DOHH2 (cell line): ENCODE measurements around the gene SDC4.

Experiments
- H3F3A ChIP-seq: fragments of 200-600 bp; sonication (generic), shearing (Covaris generic); 2 replicates; pipeline ENCODE4 v1.6.0; 2016; ENCODE audit warnings: antibody characterized with exemption, mild to moderate bottlenecking; ENCODE audit not compliant: control insufficient read depth, insufficient read depth
- H3K27ac ChIP-seq: fragments of 200-600 bp; sonication (generic); 2 replicates; pipeline ENCODE4 v1.5.1; 2014; ENCODE audit warnings: low read depth, mild to moderate bottlenecking, low read length, moderate library complexity
- H3K27me3 ChIP-seq: fragments of 200-600 bp; sonication (generic); 2 replicates; pipeline ENCODE4 v1.6.1; 2014; ENCODE audit warnings: mild to moderate bottlenecking, low read length, mixed read lengths; ENCODE audit not compliant: control insufficient read depth
- H3K36me3 ChIP-seq: fragments of 200-600 bp; sonication (generic); 2 replicates; pipeline ENCODE4 v1.6.1; 2014; ENCODE audit warnings: mild to moderate bottlenecking, low read length, moderate library complexity, mixed read lengths; ENCODE audit not compliant: control insufficient read depth
- H3K4me1 ChIP-seq: fragments of 200-600 bp; sonication (generic); 2 replicates; pipeline ENCODE4 v1.6.1; 2014; ENCODE audit warnings: mild to moderate bottlenecking, low read length, mixed read lengths; ENCODE audit not compliant: control insufficient read depth
- H3K4me2 ChIP-seq: fragments of 200-600 bp; sonication (generic); 2 replicates; pipeline ENCODE4 v1.6.0; 2014; ENCODE audit warnings: mild to moderate bottlenecking, low read length, moderate library complexity
- H3K4me3 ChIP-seq: fragments of 200-600 bp; sonication (generic); 2 replicates; pipeline ENCODE4 v1.5.1; 2014; ENCODE audit warnings: mild to moderate bottlenecking, low read length, mixed read lengths
- H3K79me2 ChIP-seq: fragments of 200-600 bp; sonication (generic); 2 replicates; pipeline ENCODE4 v1.6.1; 2014; ENCODE audit warnings: mild to moderate bottlenecking, low read length, mixed read lengths; ENCODE audit not compliant: control insufficient read depth
- H3K9me2 ChIP-seq: fragments of 200-600 bp; sonication (generic); replicated peaks from 2 replicates; pipeline ENCODE4 v1.6.1; 2014; ENCODE audit warnings: mild to moderate bottlenecking, low read length, mixed read lengths; ENCODE audit not compliant: control insufficient read depth
- H3K9me3 ChIP-seq: fragments of 200-600 bp; sonication (generic); 2 replicates; pipeline ENCODE4 v1.6.1; 2014; ENCODE audit warnings: antibody characterized with exemption, low read length, mixed read lengths; ENCODE audit not compliant: control insufficient read depth, insufficient read depth
- H4K20me1 ChIP-seq: fragments of 200-600 bp; sonication (generic); 2 replicates; pipeline ENCODE4 v1.6.0; 2014; ENCODE audit warnings: low read depth, mild to moderate bottlenecking, antibody characterized with exemption, low read length, moderate library complexity; ENCODE audit not compliant: control insufficient read depth, insufficient read depth
- CTCF ChIP-seq: fragments of 200-600 bp; sonication (generic); IDR thresholded peaks from one replicate; pipeline ENCODE4 v1.5.1; 2014; ENCODE audit warnings: antibody characterized with exemption, mild to moderate bottlenecking, low read depth, low read length; ENCODE audit not compliant: poor library complexity, severe bottlenecking
- EZH2phosphoT487 ChIP-seq: fragments of 200-600 bp; sonication (generic); IDR thresholded peaks from 2 replicates; pipeline ENCODE4 v1.6.1; 2017; ENCODE audit warnings: borderline replicate concordance, mild to moderate bottlenecking, antibody characterized with exemption, low read length, moderate library complexity, mixed read lengths

Gene SDC4

DNA sequence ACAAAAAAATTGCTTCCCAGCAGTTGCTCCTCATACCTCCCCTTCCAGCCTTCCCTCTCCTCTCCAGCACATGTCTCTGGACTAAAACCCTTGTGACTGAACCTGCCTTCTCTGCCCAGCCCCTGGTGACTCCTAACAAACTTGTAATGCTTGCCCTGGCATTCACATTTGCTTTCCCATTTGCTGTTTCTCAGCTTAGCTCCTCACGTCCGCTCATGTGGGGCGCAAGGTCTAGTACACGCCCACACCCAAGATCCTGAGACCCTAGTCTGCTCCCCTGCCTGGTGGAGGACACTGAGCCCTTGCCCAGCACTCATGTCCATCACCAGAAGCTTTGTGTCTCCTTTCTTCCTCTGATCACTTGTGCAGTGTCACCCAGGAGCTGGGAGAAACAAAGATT lies 59.8 kb downstream of the SDC4 start:
- no peaks in the 10 kb centered on the region for H3F3A ChIP-seq
- no peaks in the 10 kb centered on the region for H3K4me1 ChIP-seq
- no peak overlapping the region for H3K4me2 ChIP-seq
- H3K36me3 ChIP-seq: no peaks in the 10 kb centered on the region
- no peak for TF ChIP-seq CTCF
- no peak for TF ChIP-seq EZH2phosphoT487
- no peaks in the 10 kb centered on the region for H3K9me2 ChIP-seq
- H3K4me3 ChIP-seq: no peak overlapping the region
- H3K9me3 ChIP-seq: no peaks in the 10 kb centered on the region
- H3K27ac ChIP-seq: no peak overlapping the region
- 0 out of 2 replicates have a peak, but pooled peaks cover under 1% of the 10 kb centered on the region for H3K27me3 ChIP-seq
- H3K79me2 ChIP-seq: no peaks in the 10 kb centered on the region
- H4K20me1 ChIP-seq: no peaks in the 10 kb centered on the region

- no peaks in the 10 kb centered on the region for H3K9me2 ChIP-seq
- no peak for TF ChIP-seq CTCF
- TF ChIP-seq EZH2phosphoT487: no peak
- no peaks in the 10 kb centered on the region for H3K79me2 ChIP-seq
- no peak overlapping the region for H3K27ac ChIP-seq
- no peak overlapping the region for H3K4me2 ChIP-seq
- H4K20me1 ChIP-seq: no peaks in the 10 kb centered on the region
- peaks cover 13% of the 10 kb centered on the region for H3K4me1 ChIP-seq
- no peaks in the 10 kb centered on the region for H3F3A ChIP-seq
- H3K4me3 ChIP-seq: no peak overlapping the region
- H3K27me3 ChIP-seq: peaks cover 7% of the 10 kb centered on the region; the same call in 1 of the 2 replicates
- no peaks in the 10 kb centered on the region for H3K9me3 ChIP-seq
- H3K36me3 ChIP-seq: no peaks in the 10 kb centered on the region
Observed at GRCh38 chr20:45283551-45284057, 64.6 kb downstream of the SDC4 start.

DNA sequence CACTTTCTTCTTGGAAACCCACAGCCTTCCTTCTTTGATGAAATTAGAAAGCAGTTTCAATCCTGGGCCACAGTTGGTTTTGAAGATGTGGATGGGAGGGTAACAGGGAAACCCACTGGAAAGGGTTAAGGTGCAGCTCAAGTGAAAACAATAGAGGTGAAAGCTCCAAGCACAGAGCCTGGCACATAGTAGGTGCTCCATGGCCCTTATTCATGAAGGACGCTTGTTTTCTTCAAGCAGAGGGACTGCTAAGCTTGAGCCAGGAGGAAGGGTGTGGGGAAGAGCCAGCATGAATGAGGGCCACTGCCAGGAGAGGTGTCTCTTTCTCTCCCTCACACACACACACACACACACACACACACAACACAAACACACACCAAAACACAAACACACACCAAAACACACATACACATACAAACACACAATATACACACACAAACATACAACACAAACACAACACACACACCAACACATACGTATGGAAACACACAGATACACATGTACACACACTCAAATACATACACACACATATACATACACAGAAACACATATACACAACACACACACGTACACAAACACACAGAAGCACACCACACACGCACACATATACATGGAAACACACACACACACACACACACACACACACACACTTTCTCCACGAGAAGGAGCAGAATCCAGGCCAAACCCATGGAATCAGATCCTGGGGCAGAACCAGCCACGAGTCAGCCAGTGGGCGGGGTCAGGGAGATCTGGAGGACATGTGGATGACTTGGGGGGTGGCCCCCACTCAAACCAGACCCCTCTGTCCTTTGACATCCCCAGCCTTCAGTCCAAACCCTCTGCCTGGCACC lies 65.3 kb downstream of the SDC4 start:
- Histone ChIP-seq H3K27me3 (peaks cover 7% of the 10 kb centered on the region; the same call in 1 of the 2 replicates), H3K9me2 (no peaks in the 10 kb centered on the region), H4K20me1 (no peaks in the 10 kb centered on the region), H3K36me3 (no peaks in the 10 kb centered on the region), H3K4me1 (peaks cover 13% of the 10 kb centered on the region), H3K9me3 (no peaks in the 10 kb centered on the region), H3K4me2 (no peak overlapping the region; the same call in 1 of the 2 replicates), H3K79me2 (no peaks in the 10 kb centered on the region), H3F3A (no peaks in the 10 kb centered on the region), H3K27ac (no peak overlapping the region), H3K4me3 (no peak overlapping the region)
- TF ChIP-seq EZH2phosphoT487 (no peak), CTCF (no peak)
